ENCODE results near the gene GNAZ. TPM values are rescaled to one million over a fixed set of nuclear protein-coding genes. Genes with fewer than 3 reads are reported as not detected.

Gene GNAZ
- total RNA-seq, 2 experiments from 2014 or later, result 0.12 TPM; not detected in 1

DNA sequence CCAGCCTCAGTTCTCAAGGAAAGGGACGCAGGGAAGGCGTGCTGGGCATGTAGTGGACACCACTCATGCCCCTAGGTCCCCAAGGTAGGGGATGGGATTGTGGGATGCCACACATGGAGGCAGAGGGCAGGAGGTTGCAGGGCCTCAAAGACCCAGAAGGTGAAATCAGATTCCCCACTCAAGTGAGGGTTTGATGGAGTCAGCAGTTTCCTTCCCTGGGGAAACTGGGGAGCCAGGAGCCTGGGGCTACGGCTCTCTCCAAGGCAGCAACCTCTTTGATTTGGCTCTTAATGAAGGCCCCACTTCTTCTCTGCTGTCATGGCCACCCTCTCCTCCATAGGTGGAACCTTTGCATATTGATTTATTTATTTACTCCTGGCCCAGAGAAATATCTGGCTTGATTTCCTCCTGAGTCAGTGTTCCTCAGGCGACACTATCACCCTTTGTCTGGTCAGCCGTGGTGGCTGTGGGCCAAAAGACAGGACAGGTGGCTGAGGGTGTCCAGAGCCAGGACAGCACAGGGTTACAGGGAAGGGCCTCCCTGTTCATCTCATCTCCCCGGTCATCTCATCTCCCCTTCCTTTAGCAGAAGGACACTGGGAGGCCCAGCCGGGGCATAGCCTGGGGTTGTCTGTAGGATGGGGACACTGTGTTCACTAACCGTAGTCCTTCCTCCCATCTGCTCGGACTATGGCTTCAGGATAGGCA is 9.6 kb downstream of the GNAZ start:
- Mint-ChIP-seq H3K27me3 (peaks cover 3% of the 10 kb centered on the region), H3K36me3 (no peaks in the 10 kb centered on the region), H3K27ac (no peak overlapping the region), H3K4me3 (no peak overlapping the region), H3K9me3 (ENCODE audit: low read depth) (no peaks in the 10 kb centered on the region), H3K4me1 (peaks cover 6% of the 10 kb centered on the region)
- CTCF ChIA-PET, result no interaction called here
- DNase-seq, result no peak
- ATAC-seq, result no peak

DNA sequence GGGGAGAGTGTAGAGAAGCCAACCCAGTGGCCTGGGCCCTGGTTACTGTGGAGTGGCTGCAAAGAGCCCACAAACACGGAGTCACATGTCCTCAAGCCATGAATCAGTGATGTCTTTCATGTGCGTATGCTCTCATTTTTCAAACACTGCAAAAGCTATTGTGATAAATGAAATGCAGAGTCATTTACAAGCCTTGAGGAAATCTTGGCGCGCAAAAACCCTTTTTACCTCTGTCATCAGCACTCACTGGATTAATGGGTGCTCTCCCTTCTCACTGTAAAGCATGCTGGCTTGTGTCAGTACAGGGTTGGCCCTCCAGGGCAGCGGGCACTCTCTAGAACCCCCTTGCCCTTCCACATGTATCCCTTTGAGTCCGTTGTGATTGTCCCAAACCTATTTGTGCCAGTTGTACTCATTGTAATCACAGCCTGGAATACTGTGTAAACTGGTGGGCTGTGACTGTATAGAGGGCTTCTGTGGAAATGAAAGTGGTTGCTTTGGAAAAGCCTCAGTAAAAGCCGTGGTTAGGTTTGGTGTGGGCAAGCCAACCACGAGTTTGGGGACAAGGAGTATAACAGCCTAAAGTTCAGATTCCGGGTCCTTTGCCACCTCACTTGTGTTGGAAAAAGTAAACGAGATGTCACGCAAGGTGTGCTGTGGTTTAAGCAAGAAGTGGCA is 10.4 kb downstream of the GNAZ start:
- CTCF ChIA-PET, result no interaction called here
- DNase-seq, result no peak

DNA sequence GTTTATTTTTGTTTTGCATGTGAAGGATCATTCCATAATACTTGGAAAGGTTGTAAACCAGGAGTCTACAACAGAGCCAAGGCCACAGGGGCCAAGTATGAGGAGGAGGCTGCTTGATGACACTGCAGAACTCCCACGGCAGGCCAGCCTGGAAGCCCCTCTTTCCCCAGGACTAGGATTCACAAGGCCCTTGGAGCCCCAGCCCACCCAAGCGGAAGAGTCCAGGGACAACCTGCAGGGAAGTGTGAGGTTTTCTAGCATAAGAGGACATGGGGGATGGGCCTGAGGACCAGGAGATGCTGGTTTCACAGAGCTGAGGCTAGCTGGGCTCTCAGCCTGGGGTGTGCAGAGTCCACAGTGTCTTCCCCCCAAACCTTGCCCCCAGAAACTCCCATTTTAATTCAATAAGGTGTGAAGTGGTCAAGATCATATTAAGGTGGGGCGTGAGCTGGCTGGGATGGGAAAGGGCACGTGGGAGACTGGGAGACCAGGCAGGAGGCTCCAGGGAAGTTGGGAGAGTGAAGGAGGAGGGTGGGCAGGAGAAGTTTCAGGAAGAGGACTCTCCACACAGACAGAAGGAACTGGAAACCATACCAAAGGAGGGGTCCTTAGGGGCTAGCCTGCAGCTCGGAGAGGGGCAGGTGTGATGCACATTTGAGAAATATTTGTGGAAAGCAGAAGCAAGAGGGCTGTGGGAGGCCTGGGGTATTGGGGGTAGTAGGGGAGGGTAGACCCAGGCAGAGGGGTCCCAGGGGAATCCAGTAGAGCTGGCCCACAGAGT is 12.4 kb downstream of the GNAZ start:
- Mint-ChIP-seq H3K36me3 (no peaks in the 10 kb centered on the region), H3K27ac (no peak overlapping the region), H3K4me3 (no peak overlapping the region), H3K9me3 (ENCODE audit: low read depth) (no peaks in the 10 kb centered on the region), H3K4me1 (peaks cover 10% of the 10 kb centered on the region), H3K27me3 (peaks cover 7% of the 10 kb centered on the region)
- CTCF ChIA-PET, result no interaction called here
- DNase-seq, result no peak
- no peak for ATAC-seq

More for the DNA sequence above, 10.4 kb downstream of the GNAZ start:
- no peak overlapping the region for H3K4me3 Mint-ChIP-seq
- H3K27me3 Mint-ChIP-seq, result peaks cover 3% of the 10 kb centered on the region
- no peaks in the 10 kb centered on the region for H3K36me3 Mint-ChIP-seq
- H3K4me1 Mint-ChIP-seq, result peaks cover 6% of the 10 kb centered on the region
- H3K9me3 Mint-ChIP-seq (ENCODE audit: low read depth), result no peaks in the 10 kb centered on the region
- ATAC-seq, result no peak
- no peak overlapping the region for H3K27ac Mint-ChIP-seq

DNA sequence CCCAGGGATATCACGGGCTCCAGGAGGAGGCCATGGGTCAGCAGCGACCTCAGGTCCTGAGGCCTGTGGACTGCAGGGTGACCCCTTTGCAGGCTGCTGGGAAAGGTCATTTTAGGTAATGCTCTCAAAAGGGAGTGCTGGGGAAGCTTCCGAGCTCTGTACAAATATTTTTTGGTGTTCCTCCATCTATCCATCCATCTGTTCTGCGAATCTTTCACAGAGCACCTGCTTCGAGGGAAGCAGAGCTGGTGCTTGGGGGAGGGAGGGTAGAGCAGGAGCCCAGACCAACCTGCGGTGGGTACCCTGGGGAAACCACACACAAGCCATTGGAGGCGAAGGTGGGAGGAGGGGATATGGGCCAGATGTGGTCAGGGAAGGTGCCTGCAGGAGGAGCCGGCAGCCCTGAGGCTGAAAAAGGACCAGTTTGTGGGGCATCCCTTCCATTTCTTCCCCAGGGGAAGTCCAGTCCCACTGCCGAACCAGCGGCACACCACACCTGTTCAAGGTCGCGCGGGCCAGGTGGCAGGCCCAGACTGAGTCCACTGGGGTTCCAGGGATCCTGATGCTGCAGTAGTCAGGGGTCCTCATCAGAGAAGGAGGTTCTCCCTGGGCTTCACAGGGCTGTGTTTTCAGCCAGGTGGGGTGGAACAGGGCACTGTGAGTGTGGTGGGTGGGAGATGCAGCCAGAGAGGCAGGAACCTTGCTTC is 13.1 kb downstream of the GNAZ start:
- H3K9me3 Mint-ChIP-seq (ENCODE audit: low read depth), result no peaks in the 10 kb centered on the region
- no peak overlapping the region for H3K4me3 Mint-ChIP-seq
- CTCF ChIA-PET, result no interaction called here
- DNase-seq, result no peak
- no peak overlapping the region for H3K27ac Mint-ChIP-seq
- no peak for ATAC-seq
- peaks cover 17% of the 10 kb centered on the region for H3K4me1 Mint-ChIP-seq
- H3K27me3 Mint-ChIP-seq, result peaks cover 7% of the 10 kb centered on the region
- H3K36me3 Mint-ChIP-seq, result no peaks in the 10 kb centered on the region

DNA sequence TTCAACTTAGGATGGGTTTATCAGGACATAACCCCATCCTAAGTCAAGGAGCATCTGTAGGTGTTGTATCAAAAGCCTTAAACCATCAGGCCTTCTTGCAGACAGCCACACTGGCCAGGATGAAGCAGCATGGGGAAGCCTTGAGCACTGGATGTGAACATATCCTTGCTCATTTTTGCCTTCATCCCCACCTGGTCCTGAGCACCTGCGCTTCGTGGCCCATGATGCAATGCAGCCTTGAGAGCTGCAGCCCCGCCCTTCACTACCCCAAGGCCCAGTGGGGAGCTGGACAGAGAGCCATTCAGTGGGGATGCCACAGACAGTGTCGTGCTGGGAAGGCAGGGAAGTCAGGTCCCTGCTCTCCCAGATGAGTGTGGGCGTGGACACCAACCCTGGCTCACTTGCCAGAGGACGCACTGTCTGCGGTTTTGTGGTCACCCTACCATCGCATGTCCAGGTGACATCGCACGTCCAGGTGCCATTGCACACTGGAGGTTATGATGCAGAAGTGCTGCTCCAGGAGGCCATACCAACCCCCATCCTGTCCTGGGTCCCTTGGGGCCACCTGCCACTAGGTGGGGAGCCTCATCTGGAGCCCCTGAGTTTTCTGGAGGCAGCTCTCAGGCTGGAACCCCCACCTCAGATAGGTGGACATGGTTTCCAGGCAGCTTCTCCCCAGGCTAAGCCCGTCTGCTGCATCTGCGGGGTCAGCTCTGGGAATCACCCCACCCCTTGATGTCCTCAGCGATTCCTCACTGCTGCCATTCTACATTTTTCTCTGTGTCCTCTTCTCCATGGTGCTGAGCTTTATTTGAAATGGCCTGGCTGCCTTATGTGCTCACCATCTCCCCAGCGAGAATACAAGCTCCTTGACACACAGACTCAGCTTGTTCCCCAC is 14.4 kb downstream of the GNAZ start:
- Mint-ChIP-seq H3K27me3 (peaks cover 4% of the 10 kb centered on the region), H3K9me3 (ENCODE audit: low read depth) (no peaks in the 10 kb centered on the region), H3K4me1 (peaks cover 20% of the 10 kb centered on the region), H3K36me3 (no peaks in the 10 kb centered on the region), H3K4me3 (no peak overlapping the region), H3K27ac (no peak overlapping the region)
- DNase-seq (no peak), ATAC-seq (no peak)
- CTCF ChIA-PET, result interaction anchor here (0.9 kb wide), 1 partner anchor 198 kb away, joined by 3 read pairs; no protein-coding TSS in a partner anchor

DNA sequence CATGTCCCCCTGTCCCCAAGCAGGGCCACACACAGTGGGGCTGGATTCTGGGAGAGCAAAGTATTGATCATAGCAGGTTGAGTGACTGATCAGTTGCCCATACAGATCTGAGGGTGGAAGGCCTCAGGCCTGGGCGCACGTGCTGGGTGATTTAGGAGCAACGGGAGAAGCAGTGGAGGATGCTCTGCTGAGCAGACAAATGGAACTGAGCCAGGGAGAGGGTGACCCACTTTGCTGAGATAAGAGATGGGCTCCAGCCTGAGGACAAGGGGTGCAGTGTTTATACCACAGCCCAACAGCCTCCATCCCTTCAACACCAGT is 15.0 kb downstream of the GNAZ start:
- Mint-ChIP-seq H3K36me3 (no peaks in the 10 kb centered on the region), H3K27me3 (peaks cover 4% of the 10 kb centered on the region), H3K4me3 (no peak overlapping the region), H3K9me3 (ENCODE audit: low read depth) (no peaks in the 10 kb centered on the region), H3K4me1 (peaks cover 20% of the 10 kb centered on the region), H3K27ac (no peak overlapping the region)
- no peak for ATAC-seq
- CTCF ChIA-PET, result interaction anchor here (0.9 kb wide), 1 partner anchor 197 kb away, joined by 3 read pairs; no protein-coding TSS in a partner anchor
- no peak for DNase-seq

DNA sequence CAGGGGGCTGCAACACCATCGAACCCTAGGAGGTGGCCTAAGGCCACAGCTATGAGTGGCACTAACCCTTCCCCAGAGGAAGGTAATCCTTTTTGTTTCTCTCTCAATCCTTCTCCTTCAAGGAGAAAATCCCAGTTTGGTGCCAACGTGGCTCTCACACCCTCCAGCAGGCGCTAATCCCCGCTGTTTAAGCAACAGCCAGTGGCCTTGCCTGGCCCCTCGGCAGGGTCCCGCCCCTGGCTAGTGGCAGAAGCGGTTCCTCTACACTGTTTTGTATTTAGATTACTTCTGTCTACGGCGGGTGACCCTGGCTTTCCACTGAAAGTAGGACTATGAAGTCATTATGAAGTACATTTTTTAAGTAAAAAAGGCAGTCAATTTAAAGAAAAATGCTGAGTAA is 15.5 kb downstream of the GNAZ start:
- Mint-ChIP-seq H3K36me3 (no peaks in the 10 kb centered on the region), H3K27me3 (peaks cover 4% of the 10 kb centered on the region), H3K9me3 (ENCODE audit: low read depth) (no peaks in the 10 kb centered on the region), H3K27ac (no peak overlapping the region), H3K4me1 (peaks cover 19% of the 10 kb centered on the region), H3K4me3 (no peak overlapping the region)
- DNase-seq (no peak), ATAC-seq (no peak)
- CTCF ChIA-PET, result no interaction called here

DNA sequence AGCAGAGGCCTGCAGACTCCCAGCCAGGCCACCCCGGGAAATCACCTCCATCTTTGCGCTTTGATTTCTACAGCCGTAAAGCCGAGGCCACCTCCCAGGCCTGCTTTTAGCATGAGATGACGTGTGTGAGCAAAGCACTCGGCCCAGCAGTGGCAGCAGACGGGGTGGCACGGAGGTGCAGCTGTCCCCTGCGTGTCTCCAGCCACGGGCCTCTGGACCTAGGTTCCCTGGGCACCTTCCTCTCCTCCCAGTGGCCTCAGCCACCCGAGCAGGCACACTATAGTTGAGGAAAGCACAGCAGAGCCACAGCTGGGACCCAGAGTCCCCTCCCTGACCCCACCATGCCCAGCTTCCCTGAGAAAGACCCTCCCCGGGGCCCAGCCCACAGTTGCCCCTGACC is 15.9 kb downstream of the GNAZ start:
- no peak overlapping the region for H3K4me3 Mint-ChIP-seq
- CTCF ChIA-PET, result no interaction called here
- peaks cover 4% of the 10 kb centered on the region for H3K27me3 Mint-ChIP-seq
- no peak overlapping the region for H3K27ac Mint-ChIP-seq
- ATAC-seq, result no peak
- H3K9me3 Mint-ChIP-seq (ENCODE audit: low read depth), result no peaks in the 10 kb centered on the region
- DNase-seq, result no peak
- H3K36me3 Mint-ChIP-seq, result no peaks in the 10 kb centered on the region
- peaks cover 14% of the 10 kb centered on the region for H3K4me1 Mint-ChIP-seq

DNA sequence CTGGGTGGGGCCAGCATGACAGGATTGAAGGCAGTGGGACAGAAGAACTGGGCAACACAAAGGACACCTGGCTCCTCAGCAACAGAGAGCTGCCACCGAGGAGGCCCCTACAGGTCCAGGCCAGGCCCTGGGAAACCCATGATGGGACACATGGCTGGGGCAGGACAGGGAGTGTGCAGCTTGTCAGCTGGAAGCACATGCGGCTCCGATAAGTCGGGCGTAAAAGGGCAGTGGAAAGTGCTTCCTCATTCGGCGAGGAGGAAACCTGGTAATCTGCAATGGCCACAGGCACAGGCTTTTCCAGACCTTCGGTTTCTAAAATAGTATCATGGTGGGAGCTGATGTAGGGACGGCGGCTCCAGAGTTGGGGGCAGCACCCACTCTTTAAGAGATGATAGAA is 16.5 kb downstream of the GNAZ start:
- H3K27me3 Mint-ChIP-seq, result peaks cover 4% of the 10 kb centered on the region
- H3K36me3 Mint-ChIP-seq, result no peaks in the 10 kb centered on the region
- peaks cover 14% of the 10 kb centered on the region for H3K4me1 Mint-ChIP-seq
- no peak overlapping the region for H3K27ac Mint-ChIP-seq
- DNase-seq, result no peak
- H3K9me3 Mint-ChIP-seq (ENCODE audit: low read depth), result no peaks in the 10 kb centered on the region
- CTCF ChIA-PET, result no interaction called here
- H3K4me3 Mint-ChIP-seq, result no peak overlapping the region
- ATAC-seq, result no peak

DNA sequence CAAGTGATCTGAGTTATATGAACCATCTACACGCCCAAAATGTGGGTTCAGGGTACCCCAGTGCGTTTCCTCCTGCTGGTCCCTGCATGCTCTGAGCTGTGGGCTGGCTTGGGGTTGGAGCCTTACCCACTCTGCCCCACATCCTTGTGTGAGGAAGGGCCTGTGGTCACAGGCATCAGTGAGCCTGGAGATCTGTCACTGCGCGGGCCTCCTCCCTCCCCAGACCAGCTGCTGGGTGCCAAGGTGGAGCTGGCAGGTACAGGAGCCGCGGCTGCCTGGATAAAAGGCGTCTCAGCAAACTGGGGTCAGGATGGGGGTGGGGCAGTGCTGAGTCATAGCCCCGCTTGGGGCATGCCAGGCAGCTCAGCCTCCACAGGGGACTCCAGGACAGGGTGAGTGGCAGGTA is 17.9 kb downstream of the GNAZ start:
- Mint-ChIP-seq H3K4me3 (no peak overlapping the region), H3K27ac (no peak overlapping the region), H3K9me3 (ENCODE audit: low read depth) (no peaks in the 10 kb centered on the region), H3K27me3 (peaks cover 4% of the 10 kb centered on the region), H3K36me3 (no peaks in the 10 kb centered on the region), H3K4me1 (peaks cover 14% of the 10 kb centered on the region)
- peak; percentile 68 for DNase-seq
- CTCF ChIA-PET, result interaction anchor here (1.0 to 1.8 kb wide), 2 partner anchors 130 to 201 kb away, joined by 3 to 5 read pairs; no protein-coding TSS in a partner anchor
- peak; percentile 61 for ATAC-seq

DNA sequence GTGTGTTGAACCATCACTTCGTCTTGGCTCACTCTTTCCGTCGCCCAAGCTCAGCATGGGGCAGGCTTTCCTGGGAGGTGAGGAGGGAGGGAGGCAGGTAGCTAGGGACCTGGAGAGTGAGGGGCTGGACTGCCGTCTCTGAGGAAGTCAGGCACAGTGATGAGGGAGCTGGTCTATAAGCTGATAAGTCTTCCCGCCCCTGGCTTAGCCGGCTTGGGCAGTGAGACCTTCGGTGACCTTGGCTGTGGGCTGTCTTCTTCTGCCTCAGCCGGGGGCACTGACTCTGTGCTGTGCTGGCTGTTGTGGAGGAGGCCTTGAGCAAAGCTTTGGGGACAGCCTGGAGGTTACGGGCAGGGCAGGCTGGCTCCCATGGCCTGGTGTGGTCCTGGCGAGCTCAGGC is 18.7 kb downstream of the GNAZ start:
- CTCF ChIA-PET, result interaction anchor here (1.0 to 1.8 kb wide), 2 partner anchors 131 to 201 kb away, joined by 3 to 5 read pairs; no protein-coding TSS in a partner anchor
- Mint-ChIP-seq H3K4me1 (peaks cover 14% of the 10 kb centered on the region), H3K9me3 (ENCODE audit: low read depth) (no peaks in the 10 kb centered on the region)

DNA sequence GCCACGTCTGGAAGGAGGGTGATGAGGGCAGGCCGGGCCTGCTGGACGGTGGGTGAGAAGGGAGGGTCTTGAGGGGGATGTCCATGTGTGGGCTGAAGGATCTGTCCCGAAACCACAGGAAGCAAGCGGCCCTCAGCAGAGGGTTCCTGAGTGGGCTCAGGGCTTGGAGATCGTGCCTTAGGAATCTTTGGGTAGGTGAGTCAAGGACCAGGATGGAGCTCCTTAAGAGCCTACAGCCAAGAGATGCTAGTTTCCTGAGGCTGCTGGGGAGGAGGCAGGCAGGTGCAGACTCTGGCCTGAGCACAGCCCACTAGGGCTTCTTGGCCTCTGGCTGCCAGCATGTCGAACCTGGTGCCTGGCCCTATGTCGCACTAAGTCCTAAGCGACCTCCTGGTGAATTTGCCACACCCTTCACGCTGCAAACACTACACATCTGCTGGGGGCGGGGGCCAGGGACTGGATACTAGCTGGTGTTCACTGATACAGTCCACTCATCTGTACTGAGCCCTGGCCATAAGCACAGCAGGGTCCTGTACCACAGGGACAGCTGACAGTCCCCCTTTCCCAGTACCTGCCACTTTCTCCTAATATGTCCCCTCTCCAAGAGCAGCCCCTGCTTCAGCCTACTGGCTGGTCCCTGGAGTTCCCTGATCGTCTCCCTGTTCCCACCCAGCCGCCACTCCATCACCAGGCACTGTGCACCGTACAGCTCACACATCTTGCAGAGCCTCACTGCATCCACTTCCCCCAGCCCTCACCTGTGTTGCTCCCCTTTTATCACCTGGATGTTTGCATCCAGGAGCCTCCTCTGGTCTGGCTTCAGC is 19.5 kb downstream of the GNAZ start:
- Mint-ChIP-seq H3K36me3 (no peaks in the 10 kb centered on the region), H3K9me3 (ENCODE audit: low read depth) (no peaks in the 10 kb centered on the region), H3K27ac (no peak overlapping the region), H3K4me3 (no peak overlapping the region), H3K27me3 (peaks cover 4% of the 10 kb centered on the region), H3K4me1 (peaks cover 14% of the 10 kb centered on the region)
- ATAC-seq (no peak), DNase-seq (no peak)
- CTCF ChIA-PET, result no interaction called here

More for the DNA sequence above, 18.7 kb downstream of the GNAZ start:
- Mint-ChIP-seq H3K36me3 (no peaks in the 10 kb centered on the region), H3K27me3 (peaks cover 4% of the 10 kb centered on the region), H3K27ac (no peak overlapping the region), H3K4me3 (no peak overlapping the region)
- no peak for DNase-seq
- no peak for ATAC-seq

Measured in activated CD8-positive, alpha-beta memory T cell treated with anti-CD3 and anti-CD28 coated beads, Interleukin-2, amount 10 ng/mL, durations not matched to agents 7 days and 5 days (primary cell).